ENCODE measurements around the gene RAB40C. TPM values are rescaled to one million over a fixed set of nuclear protein-coding genes. Genes with fewer than 3 reads are reported as not detected.

Gene RAB40C
- total RNA-seq, 1 experiment from 2014 or later = 5.9 TPM

GRCh38 chr16:561957-562938 is 27.6 kb upstream of the RAB40C start:
- Histone ChIP-seq H3K9me3 (ENCODE audit: low read length) (no peaks in the 10 kb centered on the region), H3K36me3 (ENCODE audit: insufficient read depth, low read length) (no peaks in the 10 kb centered on the region), H3K27ac (ENCODE audit: low read length) (no peak overlapping the region), H3K4me3 (ENCODE audit: low read length) (no peak overlapping the region), H3K4me1 (ENCODE audit: low read length) (peaks cover 37% of the 10 kb centered on the region), H3K79me2 (ENCODE audit: low read length) (no peaks in the 10 kb centered on the region), H4K20me1 (ENCODE audit: insufficient read depth, low read depth, low read length) (0 out of 2 replicates have a peak, but pooled peaks cover 4% of the 10 kb centered on the region), H3K9me2 (replicated peaks; ENCODE audit: insufficient read depth, low read length) (no peaks in the 10 kb centered on the region), H3K9ac (ENCODE audit: low read length) (no peak overlapping the region), H3K27me3 (ENCODE audit: low read length) (no peaks in the 10 kb centered on the region), H2AFZ (ENCODE audit: low read length) (no peak overlapping the region), H3K4me2 (ENCODE audit: low read depth, low read length, poor library complexity, severe bottlenecking) (no peak overlapping the region)
- DNase-seq = no peak

- no peak overlapping the region for H3K4me2 ChIP-seq (ENCODE audit: low read depth, low read length, poor library complexity, severe bottlenecking)
- H3K4me3 ChIP-seq (ENCODE audit: low read length) = no peak overlapping the region
- no peak overlapping the region for H3K27ac ChIP-seq (ENCODE audit: low read length)
- no peaks in the 10 kb centered on the region for H3K36me3 ChIP-seq (ENCODE audit: insufficient read depth, low read length)
- 0 out of 2 replicates have a peak, but pooled peaks cover 4% of the 10 kb centered on the region for H4K20me1 ChIP-seq (ENCODE audit: insufficient read depth, low read depth, low read length)
- DNase-seq = no peak
- H3K79me2 ChIP-seq (ENCODE audit: low read length) = no peaks in the 10 kb centered on the region
- no peaks in the 10 kb centered on the region for H3K9me2 ChIP-seq (replicated peaks; ENCODE audit: insufficient read depth, low read length)
- H2AFZ ChIP-seq (ENCODE audit: low read length) = no peak overlapping the region
- no peak overlapping the region for H3K9ac ChIP-seq (ENCODE audit: low read length)
- H3K9me3 ChIP-seq (ENCODE audit: low read length) = no peaks in the 10 kb centered on the region
- peaks cover 31% of the 10 kb centered on the region for H3K4me1 ChIP-seq (ENCODE audit: low read length)
- no peaks in the 10 kb centered on the region for H3K27me3 ChIP-seq (ENCODE audit: low read length)
Observed at GRCh38 chr16:563072-563644, 26.7 kb upstream of the RAB40C start.

- 0 out of 2 replicates have a peak, but pooled peaks cover 3% of the 10 kb centered on the region for H3K79me2 ChIP-seq (ENCODE audit: low read length)
- no peak for DNase-seq
- no peaks in the 10 kb centered on the region for H4K20me1 ChIP-seq (ENCODE audit: insufficient read depth, low read depth, low read length)
- H3K4me1 ChIP-seq (ENCODE audit: low read length) = peaks cover 33% of the 10 kb centered on the region
- H3K27ac ChIP-seq (ENCODE audit: low read length) = no peak overlapping the region
- no peaks in the 10 kb centered on the region for H3K9me3 ChIP-seq (ENCODE audit: low read length)
- no peaks in the 10 kb centered on the region for H3K9me2 ChIP-seq (replicated peaks; ENCODE audit: insufficient read depth, low read length)
- no peak overlapping the region for H3K4me2 ChIP-seq (ENCODE audit: low read depth, low read length, poor library complexity, severe bottlenecking)
- no peak overlapping the region for H2AFZ ChIP-seq (ENCODE audit: low read length)
- no peak overlapping the region for H3K4me3 ChIP-seq (ENCODE audit: low read length)
- H3K9ac ChIP-seq (ENCODE audit: low read length) = no peak overlapping the region
- H3K36me3 ChIP-seq (ENCODE audit: insufficient read depth, low read length) = no peaks in the 10 kb centered on the region
- H3K27me3 ChIP-seq (ENCODE audit: low read length) = no peaks in the 10 kb centered on the region
Observed at GRCh38 chr16:564690-565418, 25.0 kb upstream of the RAB40C start.

GRCh38 chr16:565419-566330 is 24.2 kb upstream of the RAB40C start:
- DNase-seq = no peak
- Histone ChIP-seq H3K9me2 (replicated peaks; ENCODE audit: insufficient read depth, low read length) (no peaks in the 10 kb centered on the region), H3K27ac (ENCODE audit: low read length) (no peak overlapping the region), H3K4me2 (ENCODE audit: low read depth, low read length, poor library complexity, severe bottlenecking) (peak overlapping the region; percentile 67), H3K27me3 (ENCODE audit: low read length) (no peaks in the 10 kb centered on the region), H3K9ac (ENCODE audit: low read length) (no peak overlapping the region; the same call in 1 of the 2 replicates), H4K20me1 (ENCODE audit: insufficient read depth, low read depth, low read length) (no peaks in the 10 kb centered on the region), H3K4me3 (ENCODE audit: low read length) (peak overlapping the region; percentile 64; the same call in 1 of the 2 replicates), H3K9me3 (ENCODE audit: low read length) (no peaks in the 10 kb centered on the region), H2AFZ (ENCODE audit: low read length) (no peak overlapping the region), H3K79me2 (ENCODE audit: low read length) (peaks cover 10% of the 10 kb centered on the region), H3K36me3 (ENCODE audit: insufficient read depth, low read length) (no peaks in the 10 kb centered on the region), H3K4me1 (ENCODE audit: low read length) (peaks cover 33% of the 10 kb centered on the region)

- Histone ChIP-seq H3K4me2 (ENCODE audit: low read depth, low read length, poor library complexity, severe bottlenecking) (peak within 1 kb of the TSS; percentile 67), H3K4me3 (ENCODE audit: low read length) (peak within 1 kb of the TSS; percentile 64; the same call in 1 of the 2 replicates), H3K36me3 (ENCODE audit: insufficient read depth, low read length) (no peaks in the 10 kb centered on the region), H3K27ac (ENCODE audit: low read length) (peak within 1 kb of the TSS; percentile 69), H3K4me1 (ENCODE audit: low read length) (peaks cover 37% of the 10 kb centered on the region), H3K79me2 (ENCODE audit: low read length) (peaks cover 17% of the 10 kb centered on the region), H2AFZ (ENCODE audit: low read length) (no peak within 1 kb of the TSS), H4K20me1 (ENCODE audit: insufficient read depth, low read depth, low read length) (no peaks in the 10 kb centered on the region), H3K9me3 (ENCODE audit: low read length) (no peaks in the 10 kb centered on the region), H3K9ac (ENCODE audit: low read length) (peak within 1 kb of the TSS; percentile 69), H3K27me3 (ENCODE audit: low read length) (no peaks in the 10 kb centered on the region), H3K9me2 (replicated peaks; ENCODE audit: insufficient read depth, low read length) (no peaks in the 10 kb centered on the region)
- DNase-seq = peak; percentile 92
Observed at GRCh38 chr16:566475-567372, 23.1 kb upstream of the RAB40C start, which contains the start of gene NHLRC4. Gene NHLRC4, plus strand, starts transcription at chr16:567005. Its CDS starts 1,043 bp downstream, at chr16:568048.

GRCh38 chr16:567373-568256 is 22.3 kb upstream of the RAB40C start:
- Histone ChIP-seq H3K4me1 (ENCODE audit: low read length) (peaks cover 37% of the 10 kb centered on the region), H3K79me2 (ENCODE audit: low read length) (peaks cover 23% of the 10 kb centered on the region), H3K27me3 (ENCODE audit: low read length) (no peaks in the 10 kb centered on the region), H3K4me2 (ENCODE audit: low read depth, low read length, poor library complexity, severe bottlenecking) (peak overlapping the region; percentile 67), H3K9me3 (ENCODE audit: low read length) (no peaks in the 10 kb centered on the region), H3K36me3 (ENCODE audit: insufficient read depth, low read length) (no peaks in the 10 kb centered on the region), H3K9ac (ENCODE audit: low read length) (peak overlapping the region; percentile 91), H2AFZ (ENCODE audit: low read length) (no peak overlapping the region), H3K9me2 (replicated peaks; ENCODE audit: insufficient read depth, low read length) (no peaks in the 10 kb centered on the region), H3K4me3 (ENCODE audit: low read length) (peak overlapping the region; percentile 64; the same call in 1 of the 2 replicates), H3K27ac (ENCODE audit: low read length) (peak overlapping the region; percentile 69), H4K20me1 (ENCODE audit: insufficient read depth, low read depth, low read length) (no peaks in the 10 kb centered on the region)
- no peak for DNase-seq
